ENCODE data around the gene PPP1R12C.
"Not testable (repeated sequence)": the region's sequence is repeated elsewhere in the genome, so short reads cannot be mapped to it uniquely, and the experiment has no call there.

Gene PPP1R12C

GRCh38 chr19:55116859-55117662 lies at the start of gene PPP1R12C:
Gene PPP1R12C, minus strand, starts transcription at chr19:55117637. Its CDS starts 94 bp downstream, at chr19:55117543.
- no peak for DNase-seq

- DNase-seq, result peak; percentile 100
Observed at GRCh38 chr19:55166530-55167268, 49.3 kb upstream of the PPP1R12C start, which contains the start of gene DNAAF3. Gene DNAAF3, minus strand, starts transcription at chr19:55166613. Its CDS starts 200 bp downstream, at chr19:55166413.

GRCh38 chr19:55165952-55166529 lies 48.6 kb upstream of the PPP1R12C start:
- peak; percentile 98 for DNase-seq

GRCh38 chr19:55161571-55162322 lies 44.3 kb upstream of the PPP1R12C start:
- no peak for DNase-seq

GRCh38 chr19:55160986-55161365 lies 43.5 kb upstream of the PPP1R12C start:
- no peak for DNase-seq

GRCh38 chr19:55160128-55160985 lies 42.9 kb upstream of the PPP1R12C start:
- peak; percentile 96 for DNase-seq

GRCh38 chr19:55158848-55159749 lies 41.7 kb upstream of the PPP1R12C start:
- DNase-seq, result no peak

GRCh38 chr19:55158423-55158822 lies 41.0 kb upstream of the PPP1R12C start:
- DNase-seq, result no peak

- no peak for DNase-seq
Observed at GRCh38 chr19:55157064-55157908, 39.8 kb upstream of the PPP1R12C start, which contains the start of gene TNNI3. Gene TNNI3, minus strand, starts transcription at chr19:55157732. Its CDS starts 143 bp downstream, at chr19:55157589.

GRCh38 chr19:55156202-55157063 lies 39.0 kb upstream of the PPP1R12C start:
- DNase-seq, result peak; percentile 98

- DNase-seq, result not testable (repeated sequence)
Observed at GRCh38 chr19:55155784-55156183, 38.3 kb upstream of the PPP1R12C start.

GRCh38 chr19:55153652-55154264 lies 36.3 kb upstream of the PPP1R12C start:
- no peak for DNase-seq

GRCh38 chr19:55152017-55152416 lies 34.6 kb upstream of the PPP1R12C start:
- peak; percentile 51 for DNase-seq

- DNase-seq, result peak; percentile 44
Observed at GRCh38 chr19:55149078-55150003, 31.9 kb upstream of the PPP1R12C start, which contains the start of gene TNNT1. Gene TNNT1, minus strand, starts transcription at chr19:55149206. Its CDS starts 2,049 bp downstream, at chr19:55147157.

- DNase-seq, result peak; percentile 30
Observed at GRCh38 chr19:55147545-55148251, 30.3 kb upstream of the PPP1R12C start.

GRCh38 chr19:55146705-55147273 lies 29.4 kb upstream of the PPP1R12C start:
- DNase-seq, result peak; percentile 97

All from NCI-H2227 treated with DMSO at 0.1 percent for 48 hours (cell line).